Upper lobe of left lung (tissue), 4 donors: ENCODE results near the gene DDR1.

Source experiments
- CTCF ChIP-seq, 6 experiments: fragments of 450-650 bp in 4 of 6; fragments of 200-600 bp in 2 of 6; sonication (generic) in 2 of 6; IDR thresholded peaks; one replicate each; pipeline ENCODE4 v1.5.1; 2016 to 2019; ENCODE audit warnings: antibody characterized with exemption in 6 of 6
- EP300 ChIP-seq, 4 donors: sonication (generic); formaldehyde crosslinking; IDR thresholded peaks; one replicate each; pipeline ENCODE4 v1.5.1; 2017; ENCODE audit warnings: antibody characterized with exemption in 4 of 4, control low read depth in 2 of 4
- POLR2A ChIP-seq, 4 donors: fragments of 450-650 bp; IDR thresholded peaks; one replicate each; pipeline ENCODE4 v1.5.1; 2016 to 2017; ENCODE audit warnings: antibody characterized with exemption in 4 of 4, mild to moderate bottlenecking in 2 of 4
- POLR2AphosphoS5 ChIP-seq, 2 donors: sonication (generic); formaldehyde crosslinking; IDR thresholded peaks; one replicate each; pipeline ENCODE4 v1.5.1; 2017; ENCODE audit warnings: antibody characterized with exemption in 2 of 2

- TF ChIP-seq EP300 (IDR thresholded peaks at IDR 0.05) (no peak), CTCF (IDR thresholded peaks at IDR 0.05) (no peak), POLR2A (IDR thresholded peaks at IDR 0.05) (no peak), POLR2AphosphoS5 (IDR thresholded peaks at IDR 0.05) (no peak)
Observed at GRCh38 chr6:30893001-30893591, 8.8 kb downstream of the DDR1 start.
